Midbrain (tissue), 1 donor: ENCODE measurements around the gene GOT2.
"Not testable (repeated sequence)": the region's sequence is repeated elsewhere in the genome, so short reads cannot be mapped to it uniquely, and the experiment has no call there.

Experiments used
- DNase-seq: peaks from one replicate; lab custom pipeline; 2025; lab: John Stamatoyannopoulos, UW

The GOT2 gene

GRCh38 chr16:58717994-58718393, 16.1 kb downstream of the GOT2 start:
- no peak for DNase-seq

DNA sequence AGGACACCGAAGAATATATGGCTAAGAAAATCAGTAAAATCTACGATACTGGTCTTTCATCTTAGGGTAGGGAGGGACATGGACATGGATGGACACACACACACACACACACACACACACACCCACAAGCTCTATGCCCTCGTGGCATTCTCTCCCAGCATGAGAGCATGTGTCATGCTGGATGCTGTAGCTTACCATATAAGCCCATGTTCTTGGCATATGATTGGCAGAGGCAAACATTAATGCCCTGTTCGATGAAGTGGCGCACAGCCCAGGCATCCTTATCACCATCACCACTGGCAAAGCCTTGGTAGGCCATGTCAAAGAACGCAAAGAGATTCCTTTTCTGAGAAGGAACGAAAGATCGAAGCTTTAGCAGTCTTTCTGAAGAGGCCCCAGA, 17.6 kb downstream of the GOT2 start:
- no peak for DNase-seq

DNA sequence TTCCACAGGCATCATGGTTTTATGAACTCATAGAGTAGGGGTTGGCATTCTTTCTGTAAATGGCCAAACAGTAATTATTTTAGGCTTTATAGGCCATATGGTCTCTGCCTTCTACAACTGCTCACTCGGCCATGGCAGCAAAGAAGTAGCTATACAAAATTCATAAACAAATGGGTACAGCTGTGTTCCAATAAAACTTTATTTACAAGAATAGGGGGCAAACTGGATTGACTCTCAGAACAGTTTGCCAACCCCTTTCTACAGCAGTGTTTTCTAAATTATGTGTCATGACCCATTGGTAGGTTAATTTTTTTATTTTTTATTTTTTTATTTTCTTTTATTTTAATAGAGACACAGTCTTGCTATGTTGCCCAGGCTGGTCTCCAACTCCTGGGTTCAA, 20.4 kb downstream of the GOT2 start:
- no peak for DNase-seq

- no peak for DNase-seq
These were observed 24.8 kb downstream of the GOT2 start for GRCh38 chr16:58709333-58709732.

DNA sequence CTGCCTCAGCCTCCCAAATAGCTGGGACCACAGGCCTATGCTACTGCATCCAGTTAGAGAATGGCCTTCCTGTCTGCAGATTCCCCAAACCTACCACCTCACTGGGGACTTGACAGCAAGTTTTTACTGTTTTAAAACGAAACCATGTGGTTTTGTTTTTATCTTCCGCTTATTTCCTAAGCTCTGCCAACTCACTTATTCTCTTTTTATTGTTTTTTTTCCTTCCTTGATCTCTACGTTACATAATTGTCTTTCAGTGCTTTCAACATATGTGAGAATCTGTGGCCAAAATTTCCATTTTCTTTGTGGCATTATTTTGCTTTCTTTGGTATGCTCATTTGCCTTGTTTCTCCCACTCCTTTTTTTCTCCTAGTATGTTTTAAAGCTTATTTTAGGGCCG, 35.0 kb downstream of the GOT2 start:
- no peak for DNase-seq

DNA sequence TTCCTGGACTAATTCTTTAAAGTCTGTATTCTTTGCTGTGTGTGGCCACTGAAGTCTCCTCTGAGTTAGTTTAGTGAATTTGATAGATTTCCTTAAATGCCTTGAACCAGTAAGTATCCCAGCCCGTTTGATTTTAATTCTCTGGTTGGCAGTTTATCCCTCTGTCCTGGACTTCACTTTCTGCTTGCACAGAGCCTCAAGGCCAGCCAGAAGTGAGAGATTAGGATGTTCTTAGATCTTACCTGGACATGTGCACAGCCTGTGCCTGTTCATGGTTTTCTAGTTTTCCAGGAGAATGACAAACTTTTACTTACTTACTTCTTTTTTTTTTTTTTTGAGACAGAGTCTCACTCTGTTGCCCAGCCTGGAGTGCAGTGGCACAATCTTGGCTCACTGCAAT, 38.7 kb downstream of the GOT2 start:
- no peak for DNase-seq

GRCh38 chr16:58692450-58692849, 41.7 kb downstream of the GOT2 start:
- no peak for DNase-seq

GRCh38 chr16:58686985-58687706, 47.0 kb downstream of the GOT2 start:
- not testable (repeated sequence) for DNase-seq

DNA sequence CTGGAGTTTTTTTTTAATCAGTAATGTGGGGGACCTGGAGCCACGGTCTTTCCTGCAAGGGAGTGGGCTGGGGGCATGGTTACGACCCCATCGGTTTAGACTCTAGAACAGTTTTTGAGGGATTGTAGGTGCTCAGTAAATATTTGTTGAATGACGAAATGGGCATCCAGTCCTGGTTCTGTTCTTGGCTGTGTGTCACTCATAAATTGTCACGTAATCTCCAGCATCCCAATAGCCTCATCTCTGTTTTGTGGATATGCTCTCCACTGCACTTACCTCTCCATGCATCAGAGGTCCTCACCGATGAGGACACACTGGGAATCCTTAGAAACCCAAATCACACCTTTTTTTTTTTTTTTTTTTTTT, 49.0 kb downstream of the GOT2 start:
- DNase-seq = no peak

DNA sequence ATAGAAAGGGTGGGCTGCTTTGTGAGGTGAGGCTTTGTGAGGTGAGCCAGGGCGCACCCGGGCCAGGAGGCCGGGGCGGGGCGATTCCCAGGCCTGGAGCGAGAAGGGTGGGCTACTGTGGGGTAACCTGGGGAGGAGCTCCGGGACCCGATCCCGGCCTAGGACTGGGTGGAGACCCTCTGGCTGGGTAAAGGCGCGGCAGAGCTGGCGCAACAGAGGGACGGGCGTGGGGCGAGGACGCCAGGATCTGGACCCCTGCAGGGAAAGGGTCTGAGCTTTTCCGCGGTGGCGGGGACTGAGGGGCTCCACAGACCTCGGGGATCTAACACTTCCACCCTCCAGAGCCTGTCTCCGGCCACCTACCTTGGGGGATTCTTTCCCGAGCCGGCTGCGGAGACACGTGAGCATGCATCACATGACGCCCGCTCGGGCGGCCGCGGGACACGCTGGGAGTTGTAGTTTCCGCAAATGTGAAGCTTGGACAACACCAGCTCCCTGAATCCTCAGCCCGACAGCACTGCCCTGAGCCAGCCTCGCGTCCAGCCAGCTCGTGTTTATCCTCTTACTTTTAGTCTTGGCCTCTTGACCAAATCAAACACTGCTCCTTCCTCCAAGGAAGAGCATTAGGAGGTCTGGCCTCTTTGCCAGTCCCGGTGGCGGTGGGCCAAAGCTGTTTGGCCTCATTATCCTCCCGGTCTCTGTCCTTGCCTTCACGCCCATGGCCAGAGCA, 49.6 kb downstream of the GOT2 start, which contains the start of gene SLC38A7:
Gene SLC38A7, minus strand, starts transcription at position 417 of the 730 bp plus-strand sequence. CDS start 4,644 bp downstream, outside the sequence.
- peak; percentile 88 for DNase-seq

DNA sequence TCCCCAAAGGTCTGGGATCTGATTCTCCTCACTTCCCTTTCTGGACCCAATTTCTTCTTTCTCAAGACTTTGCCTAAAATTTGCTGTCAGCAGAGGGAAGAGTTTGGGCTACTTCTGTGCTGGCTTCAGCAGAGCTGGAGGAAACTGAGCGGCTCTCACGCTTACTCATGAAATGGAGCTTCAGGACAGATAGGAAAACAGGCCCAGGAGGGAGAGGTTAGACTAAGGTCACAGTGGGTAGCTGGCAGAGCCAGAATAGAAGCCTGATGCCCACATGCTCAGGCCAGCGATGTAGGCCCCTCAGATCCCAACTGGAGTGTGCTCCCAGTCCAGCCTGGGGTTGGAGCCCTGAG, 50.1 kb downstream of the GOT2 start:
- DNase-seq = no peak

GRCh38 chr16:58679763-58680162, 54.4 kb downstream of the GOT2 start:
- DNase-seq = no peak

- DNase-seq = peak; percentile 75
These were observed 55.4 kb downstream of the GOT2 start for GRCh38 chr16:58678716-58679115.

- no peak for DNase-seq
These were observed 55.8 kb downstream of the GOT2 start for GRCh38 chr16:58678269-58678668.

DNA sequence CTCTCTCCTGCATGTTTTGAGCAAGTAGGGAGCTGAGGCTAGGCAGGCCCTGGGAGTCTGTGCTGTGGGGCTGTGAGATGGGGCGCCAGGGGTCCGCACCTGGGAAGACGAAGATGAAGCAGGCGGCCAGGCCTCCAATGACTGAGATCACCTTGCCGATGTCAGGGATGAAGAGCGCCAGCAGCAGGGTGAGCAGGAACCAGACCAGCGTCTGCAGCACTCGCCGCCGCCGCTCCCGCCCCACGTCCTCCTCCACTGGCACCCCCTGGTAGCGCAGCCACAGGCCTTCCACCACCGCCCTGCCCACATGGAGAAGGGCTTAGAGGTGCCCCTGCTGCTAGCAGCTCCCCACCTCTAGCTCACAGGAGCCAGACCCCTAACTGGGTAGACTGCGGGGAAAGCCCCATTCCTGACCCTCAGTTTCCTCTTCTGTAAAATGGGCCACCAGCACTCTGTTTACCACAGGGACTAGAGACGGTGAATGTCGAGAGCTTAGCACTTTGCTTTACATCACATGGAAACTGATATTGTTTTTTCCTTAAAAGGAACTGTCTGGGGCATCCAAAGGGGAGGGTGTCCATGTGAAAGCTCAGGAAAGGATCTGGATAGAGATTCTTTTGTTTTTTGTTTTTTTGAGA, 63.1 kb downstream of the GOT2 start:
- DNase-seq = no peak

- no peak for DNase-seq
These were observed 63.9 kb downstream of the GOT2 start for GRCh38 chr16:58670177-58670576.

GRCh38 chr16:58665200-58665599, 68.9 kb downstream of the GOT2 start:
- no peak for DNase-seq

GRCh38 chr16:58661199-58661830, 72.8 kb downstream of the GOT2 start:
- DNase-seq = peak; percentile 84

DNA sequence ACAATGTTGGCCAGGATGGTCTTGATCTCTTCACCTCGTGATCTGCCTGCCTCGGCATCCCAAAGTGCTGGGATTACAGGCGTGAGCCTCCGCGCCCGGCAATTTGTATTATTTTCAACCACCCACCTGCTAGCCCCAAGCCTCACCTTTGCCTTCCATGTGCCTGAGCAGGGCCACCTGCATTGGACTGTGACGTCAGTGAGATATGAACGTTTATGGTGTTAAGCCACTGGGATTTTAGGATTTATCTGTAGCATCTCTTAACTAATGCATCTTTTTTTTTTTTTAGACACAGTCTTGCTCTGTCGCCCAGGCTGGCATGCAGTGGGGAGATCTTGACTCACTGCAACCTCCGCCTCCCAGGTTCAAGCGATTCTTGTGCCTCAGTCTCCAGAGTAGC, 74.2 kb downstream of the GOT2 start:
- DNase-seq = not testable (repeated sequence)

DNA sequence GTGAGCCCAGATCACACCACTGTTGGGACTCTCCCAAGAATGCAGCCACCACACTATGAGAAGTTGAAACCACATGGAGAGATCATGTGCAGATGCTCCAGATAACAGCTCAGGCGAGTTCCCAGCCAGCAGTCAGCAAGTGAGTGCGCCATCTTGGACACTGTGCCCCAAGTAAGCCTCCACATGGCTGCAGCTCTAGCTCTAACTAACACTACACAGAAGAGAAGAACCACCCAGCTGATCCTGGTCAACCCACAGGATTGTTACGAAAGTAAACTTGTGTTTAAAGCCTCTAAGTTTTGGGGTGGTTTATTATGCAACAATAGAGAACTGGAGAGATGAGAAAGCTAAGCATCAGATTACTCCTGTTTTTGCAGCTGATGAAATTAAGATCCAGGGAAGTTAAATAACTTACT, 75.3 kb downstream of the GOT2 start:
- DNase-seq = no peak
